MM.1S (cell line): ENCODE measurements around the gene NCOR2.

Source experiments
- DNase-seq: peaks from one replicate; pipeline ENCODE4 v3.0.0-alpha.2; 2015
- H2AFZ ChIP-seq: fragments of 300-600 bp; sonication (generic); 2 replicates; pipeline ENCODE4 v1.6.0; 2016; ENCODE audit warnings: antibody characterized with exemption, low read length
- H3F3A ChIP-seq: fragments of 300-600 bp; sonication (generic); 2 replicates; pipeline ENCODE4 v1.6.1; 2016; ENCODE audit warnings: mild to moderate bottlenecking, antibody characterized with exemption, low read length, moderate library complexity, mixed read lengths; ENCODE audit not compliant: insufficient read depth
- H3K27ac ChIP-seq: fragments of 300-600 bp; sonication (generic); 2 replicates; pipeline ENCODE4 v1.5.1; 2016; ENCODE audit warnings: mild to moderate bottlenecking, low read length
- H3K27me3 ChIP-seq: fragments of 300-600 bp; sonication (generic); replicated peaks from 2 replicates; pipeline ENCODE4 v1.6.0; 2016; ENCODE audit warnings: low read length; ENCODE audit not compliant: insufficient read depth
- H3K36me3 ChIP-seq: fragments of 300-600 bp; sonication (generic); replicated peaks from 2 replicates; pipeline ENCODE4 v1.6.1; 2016; ENCODE audit warnings: mild to moderate bottlenecking, low read length, mixed read lengths; ENCODE audit not compliant: insufficient read depth
- H3K4me1 ChIP-seq: fragments of 300-600 bp; sonication (generic); 2 replicates; pipeline ENCODE4 v1.6.1; 2016; ENCODE audit warnings: low read length, mixed read lengths
- H3K4me2 ChIP-seq: fragments of 300-600 bp; sonication (generic); 2 replicates; pipeline ENCODE4 v1.6.0; 2016; ENCODE audit warnings: low read depth, low read length
- H3K4me3 ChIP-seq: fragments of 300-600 bp; sonication (generic); 2 replicates; pipeline ENCODE4 v1.5.1; 2016; ENCODE audit warnings: low read length, mixed read lengths
- H3K79me2 ChIP-seq: fragments of 300-600 bp; sonication (generic); 2 replicates; pipeline ENCODE4 v1.6.1; 2016; ENCODE audit warnings: mixed run types, low read length, mixed read lengths
- H3K9ac ChIP-seq: fragments of 300-600 bp; sonication (generic); 2 replicates; pipeline ENCODE4 v1.6.1; 2016; ENCODE audit warnings: low read length, mixed read lengths
- H3K9me2 ChIP-seq: fragments of 300-600 bp; sonication (generic); replicated peaks from 2 replicates; pipeline ENCODE4 v1.6.1; 2016; ENCODE audit warnings: mild to moderate bottlenecking, low read length, mixed read lengths; ENCODE audit not compliant: insufficient read depth
- H3K9me3 ChIP-seq: fragments of 300-600 bp; sonication (generic); replicated peaks from 2 replicates; pipeline ENCODE4 v1.6.1; 2016; ENCODE audit warnings: mild to moderate bottlenecking, low read length, mixed read lengths; ENCODE audit not compliant: insufficient read depth
- H4K20me1 ChIP-seq: fragments of 300-600 bp; sonication (generic); 2 replicates; pipeline ENCODE4 v1.6.1; 2016; ENCODE audit warnings: mild to moderate bottlenecking, low read length, moderate library complexity, mixed read lengths; ENCODE audit not compliant: insufficient read depth
- EZH2 ChIP-seq: fragments of 300-600 bp; sonication (generic); optimal IDR thresholded peaks from 2 replicates; pipeline ENCODE3; 2017; ENCODE audit warnings: low read depth, mild to moderate bottlenecking, antibody characterized with exemption, low read length, mixed read lengths
- EZH2phosphoT487 ChIP-seq: fragments of 300-600 bp; sonication (generic); IDR thresholded peaks from 2 replicates; pipeline ENCODE4 v1.6.1; 2018; ENCODE audit warnings: antibody characterized with exemption, low read length
- TF ChIP-seq, protein P1 (sequence below): fragments of 300-600 bp; sonication (generic); IDR thresholded peaks from 2 replicates; pipeline ENCODE4 v1.5.1; 2016; ENCODE audit warnings: antibody characterized with exemption, low read length, mixed read lengths

Gene NCOR2

DNA sequence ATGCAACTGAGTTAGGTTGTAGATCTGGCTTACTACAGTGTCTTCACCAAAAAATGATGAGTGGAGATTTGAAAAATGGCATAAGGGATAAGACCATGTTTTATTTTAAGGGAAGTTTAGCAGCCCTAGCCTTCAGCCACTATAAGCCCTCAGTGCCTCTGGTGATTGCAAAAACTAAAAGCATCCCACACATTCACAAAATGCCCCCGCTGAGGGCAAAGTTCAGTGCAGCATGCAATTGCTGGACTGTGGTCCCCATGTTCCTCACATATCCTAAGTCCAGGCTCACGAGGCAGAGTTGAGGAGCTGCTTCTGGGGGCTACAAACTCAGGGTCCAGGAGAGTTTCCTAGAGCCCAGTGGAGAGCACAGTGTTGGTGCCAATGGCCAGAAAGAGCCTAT is 29.6 kb upstream of the NCOR2 start:
- Histone ChIP-seq H3K36me3 (no peaks in the 10 kb centered on the region), H3K9me3 (no peaks in the 10 kb centered on the region), H3K27me3 (no peaks in the 10 kb centered on the region), H3K9ac (no peak overlapping the region), H3K4me1 (no peaks in the 10 kb centered on the region), H2AFZ (no peak overlapping the region), H3K4me2 (no peak overlapping the region), H3K4me3 (no peak overlapping the region), H3F3A (no peaks in the 10 kb centered on the region), H3K9me2 (no peaks in the 10 kb centered on the region), H4K20me1 (no peaks in the 10 kb centered on the region), H3K79me2 (no peaks in the 10 kb centered on the region), H3K27ac (no peak overlapping the region)
- TF ChIP-seq EZH2phosphoT487 = no peak
- TF ChIP-seq, protein P1, sequence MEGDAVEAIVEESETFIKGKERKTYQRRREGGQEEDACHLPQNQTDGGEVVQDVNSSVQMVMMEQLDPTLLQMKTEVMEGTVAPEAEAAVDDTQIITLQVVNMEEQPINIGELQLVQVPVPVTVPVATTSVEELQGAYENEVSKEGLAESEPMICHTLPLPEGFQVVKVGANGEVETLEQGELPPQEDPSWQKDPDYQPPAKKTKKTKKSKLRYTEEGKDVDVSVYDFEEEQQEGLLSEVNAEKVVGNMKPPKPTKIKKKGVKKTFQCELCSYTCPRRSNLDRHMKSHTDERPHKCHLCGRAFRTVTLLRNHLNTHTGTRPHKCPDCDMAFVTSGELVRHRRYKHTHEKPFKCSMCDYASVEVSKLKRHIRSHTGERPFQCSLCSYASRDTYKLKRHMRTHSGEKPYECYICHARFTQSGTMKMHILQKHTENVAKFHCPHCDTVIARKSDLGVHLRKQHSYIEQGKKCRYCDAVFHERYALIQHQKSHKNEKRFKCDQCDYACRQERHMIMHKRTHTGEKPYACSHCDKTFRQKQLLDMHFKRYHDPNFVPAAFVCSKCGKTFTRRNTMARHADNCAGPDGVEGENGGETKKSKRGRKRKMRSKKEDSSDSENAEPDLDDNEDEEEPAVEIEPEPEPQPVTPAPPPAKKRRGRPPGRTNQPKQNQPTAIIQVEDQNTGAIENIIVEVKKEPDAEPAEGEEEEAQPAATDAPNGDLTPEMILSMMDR = no peak
- no peak for DNase-seq

DNA sequence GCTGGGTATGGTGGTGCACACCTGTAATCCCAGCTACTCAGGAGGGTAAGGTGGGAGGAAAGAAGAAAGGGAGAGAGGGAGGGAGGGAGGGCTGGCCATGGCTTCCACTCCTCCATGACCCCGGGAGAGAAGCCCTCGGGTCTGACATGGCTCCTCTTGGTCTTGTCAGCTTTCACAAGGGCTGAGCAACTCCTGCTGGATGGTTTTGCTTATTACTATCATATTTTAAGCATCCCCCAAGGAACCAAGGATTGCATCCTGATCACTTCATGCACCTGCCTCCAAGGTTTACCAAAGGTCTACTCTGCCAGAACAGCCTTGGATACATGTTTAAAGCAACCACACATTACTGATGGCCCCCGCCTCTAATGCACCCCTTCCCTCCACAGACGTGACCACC is 28.0 kb upstream of the NCOR2 start:
- Histone ChIP-seq H3F3A (no peaks in the 10 kb centered on the region), H4K20me1 (no peaks in the 10 kb centered on the region), H3K27me3 (no peaks in the 10 kb centered on the region), H3K9me2 (no peaks in the 10 kb centered on the region), H2AFZ (no peak overlapping the region), H3K9ac (no peak overlapping the region), H3K27ac (no peak overlapping the region), H3K79me2 (no peaks in the 10 kb centered on the region), H3K9me3 (no peaks in the 10 kb centered on the region), H3K4me2 (no peak overlapping the region), H3K4me3 (no peak overlapping the region), H3K4me1 (no peaks in the 10 kb centered on the region), H3K36me3 (no peaks in the 10 kb centered on the region)
- TF ChIP-seq, protein P1 = no peak
- no peak for DNase-seq

GRCh38 chr12:124594851-124595250 is 27.4 kb upstream of the NCOR2 start:
- TF ChIP-seq EZH2 (no peak), EZH2phosphoT487 (no peak)
- TF ChIP-seq, protein P1 = no peak
- no peak overlapping the region for H3K4me2 ChIP-seq
- DNase-seq = no peak
- H3K9me3 ChIP-seq = no peaks in the 10 kb centered on the region
- H3K27me3 ChIP-seq = no peaks in the 10 kb centered on the region
- H3K79me2 ChIP-seq = no peaks in the 10 kb centered on the region
- H3K36me3 ChIP-seq = no peaks in the 10 kb centered on the region
- H3K4me1 ChIP-seq = no peaks in the 10 kb centered on the region
- H3K9ac ChIP-seq = no peak overlapping the region
- H4K20me1 ChIP-seq = no peaks in the 10 kb centered on the region
- no peak overlapping the region for H2AFZ ChIP-seq
- H3F3A ChIP-seq = no peaks in the 10 kb centered on the region
- no peak overlapping the region for H3K4me3 ChIP-seq
- H3K27ac ChIP-seq = no peak overlapping the region
- no peaks in the 10 kb centered on the region for H3K9me2 ChIP-seq
